HCT116 (cell line): Measurements from ENCODE around the gene CPZ. TPM values are rescaled to one million over a fixed set of nuclear protein-coding genes. Genes with fewer than 3 reads are reported as not detected.

Experiments
- ATAC-seq: fragments of 200-7000 bp; cut with Tn5 transposase; 2 replicates; pipeline ENCODE4 v1.9.1; 2020; ENCODE audit warnings: mild to moderate bottlenecking, moderate library complexity
- BruUV-seq: library from RNA; stranded (reverse); fragments of 400-500 nt; replicated peaks from 2 replicates; lab custom pipeline; 2021; lab: Mats Ljungman, UMichigan
- CTCF ChIA-PET: fragments of 300-600 bp; sonication (Branson Sonifier 250); formaldehyde crosslinking; loops from one replicate; lab custom pipeline; 2021; ENCODE audit warnings: antibody characterized with exemption; lab: Charles Lee
- POLR2A ChIA-PET: fragments of 300-600, 350-600 bp; sonication (Branson Sonifier 250); formaldehyde crosslinking; loops from one replicate; lab custom pipeline; 2021; ENCODE audit warnings: antibody characterized with exemption; lab: Charles Lee
- RAD21 ChIA-PET, 2 experiments: fragments of 300-600 bp; sonication (Branson Sonifier 250); formaldehyde crosslinking; loops; one replicate each; lab custom pipeline; 2023; ENCODE audit warnings: low total read pairs in 2 of 2; ENCODE audit not compliant: uncharacterized antibody in 2 of 2, unreplicated experiment in 2 of 2, low non-redundant PET in 1 of 2; lab: Charles Lee
- DNase-seq: peaks from one replicate; pipeline ENCODE4 v3.0.0-alpha.2; 2010; ENCODE audit warnings: low read depth, low spot score
- H2AFZ ChIP-seq: fragments of 200-600 bp; shearing (Covaris generic), sonication (generic); 2 replicates; pipeline ENCODE4 v1.6.1; 2017; ENCODE audit warnings: low read depth, mixed run types, mixed read lengths, antibody characterized with exemption, low read length; ENCODE audit not compliant: poor library complexity, severe bottlenecking
- H3K27ac ChIP-seq: 2 replicates; pipeline ENCODE4 v1.5.1; 2012; ENCODE audit warnings: low read depth, low read length
- H3K27me3 ChIP-seq: fragments of 200-600 bp; sonication (generic); 2 replicates; pipeline ENCODE4 v1.6.1; 2016; ENCODE audit warnings: mixed run types, low read length, mixed read lengths; ENCODE audit not compliant: insufficient read depth
- H3K36me3 ChIP-seq, 2 experiments: fragments of 200-500 bp in 1 of 2; fragments of 200-600 bp in 1 of 2; sonication (Bioruptor generic) in 1 of 2; sonication (generic) in 1 of 2; 2 replicates each; pipeline versions ENCODE4 v1.5.1 to v1.6.1; 2014 to 2016; ENCODE audit warnings: low read length in 2 of 2, inconsistent platforms in 1 of 2, mixed read lengths in 1 of 2, mixed run types in 1 of 2; ENCODE audit not compliant: insufficient read depth in 2 of 2, control insufficient read depth in 1 of 2
- H3K4me1 ChIP-seq, 2 experiments: fragments of 200-600 bp in 1 of 2; sonication (generic) in 1 of 2; 2 replicates each; pipeline versions ENCODE4 v1.5.1 to v1.6.1; 2012 to 2017; ENCODE audit warnings: low read length in 2 of 2, inconsistent platforms in 1 of 2, mild to moderate bottlenecking in 1 of 2, mixed read lengths in 1 of 2, mixed run types in 1 of 2, moderate library complexity in 1 of 2; ENCODE audit not compliant: insufficient read depth in 2 of 2, control insufficient read depth in 1 of 2
- H3K4me2 ChIP-seq: fragments of 200-600 bp; sonication (generic); 2 replicates; pipeline ENCODE4 v1.6.1; 2017; ENCODE audit warnings: mixed run types, low read length, mixed read lengths
- H3K4me3 ChIP-seq, 2 experiments: fragments of 200-600 bp in 1 of 2; sonication (generic) in 1 of 2; replicated peaks in 1 of 2; 2 replicates each; pipeline ENCODE4 v1.5.1; 2011 to 2016; ENCODE audit warnings: low read length in 2 of 2, control low read depth in 1 of 2, low read depth in 1 of 2, mild to moderate bottlenecking in 1 of 2, mixed read lengths in 1 of 2, mixed run types in 1 of 2
- H3K79me2 ChIP-seq: fragments of 200-600 bp; sonication (generic); 2 replicates; pipeline ENCODE4 v1.6.1; 2017; ENCODE audit warnings: mild to moderate bottlenecking, mixed run types, low read length, moderate library complexity, mixed read lengths; ENCODE audit not compliant: insufficient read depth
- H3K9ac ChIP-seq: fragments of 200-600 bp; sonication (generic); 2 replicates; pipeline ENCODE4 v1.6.1; 2016; ENCODE audit warnings: low read length, mixed read lengths
- H3K9me2 ChIP-seq: fragments of 200-600 bp; sonication (generic), shearing (Covaris generic); 2 replicates; pipeline ENCODE4 v1.6.1; 2017; ENCODE audit warnings: mixed run types, mild to moderate bottlenecking, moderate library complexity; ENCODE audit not compliant: insufficient read depth
- H3K9me3 ChIP-seq, 2 experiments: fragments of 200-500 bp in 1 of 2; fragments of 200-600 bp in 1 of 2; sonication (Bioruptor generic) in 1 of 2; sonication (generic) in 1 of 2; 2 replicates each; pipeline ENCODE4 v1.6.1; 2014 to 2017; ENCODE audit warnings: low read length in 2 of 2, mixed read lengths in 2 of 2, inconsistent platforms in 1 of 2, low read depth in 1 of 2, mild to moderate bottlenecking in 1 of 2, mixed run types in 1 of 2, moderate library complexity in 1 of 2; ENCODE audit not compliant: control insufficient read depth in 1 of 2, insufficient read depth in 1 of 2
- H4K20me1 ChIP-seq: fragments of 200-600 bp; sonication (generic), shearing (Covaris generic); 2 replicates; pipeline ENCODE4 v1.6.1; 2017; ENCODE audit warnings: mixed run types, mild to moderate bottlenecking, moderate library complexity; ENCODE audit not compliant: insufficient read depth
- ATF3 ChIP-seq: IDR thresholded peaks from 2 replicates; pipeline ENCODE4 v1.6.1; 2012
- EZH2 ChIP-seq: fragments of 200-600 bp; sonication (generic); IDR thresholded peaks from 2 replicates; pipeline ENCODE4 v1.6.1; 2017; ENCODE audit warnings: antibody characterized with exemption, mixed run types
- EZH2phosphoT487 ChIP-seq: fragments of 200-600 bp; IDR thresholded peaks from 2 replicates; pipeline ENCODE4 v1.6.1; 2018; ENCODE audit warnings: antibody characterized with exemption, borderline replicate concordance
- FOSL1 ChIP-seq: IDR thresholded peaks from 2 replicates; pipeline ENCODE4 v1.6.1; 2012; ENCODE audit warnings: low read depth
- RAD21 ChIP-seq: IDR thresholded peaks from 2 replicates; pipeline ENCODE4 v1.6.1; 2012; ENCODE audit warnings: low read depth, mild to moderate bottlenecking
- REST ChIP-seq: IDR thresholded peaks from 2 replicates; pipeline ENCODE4 v1.6.1; 2012; ENCODE audit warnings: low read depth
- SIN3A ChIP-seq: IDR thresholded peaks from 2 replicates; pipeline ENCODE4 v1.6.1; 2012; ENCODE audit warnings: low read depth
- SP1 ChIP-seq: IDR thresholded peaks from 2 replicates; pipeline ENCODE4 v1.6.1; 2012; ENCODE audit warnings: low read depth
- SRF ChIP-seq: IDR thresholded peaks from 2 replicates; pipeline ENCODE4 v1.6.1; 2012; ENCODE audit warnings: low read depth
- ZNF274 ChIP-seq: fragments of 200-500 bp; sonication (Bioruptor generic); IDR thresholded peaks from 2 replicates; pipeline ENCODE4 v1.6.1; 2014; ENCODE audit warnings: mild to moderate bottlenecking, low read depth, low read length, inconsistent platforms
- intact Hi-C: fragments of 100-400 bp; cut with micrococcal nuclease; formaldehyde crosslinking; loops from 2 replicates; pipeline ENCODE4 v1.10.0; 2022
- total RNA-seq: library from RNA; stranded (reverse); gene quantifications from one replicate; pipeline ENCODE4 v1.2.1, GENCODE V29; 2021; ENCODE audit not compliant: unreplicated experiment
- TF ChIP-seq, protein P1 (sequence below), 3 experiments: fragments of 200-600 bp in 1 of 3; sonication (generic) in 1 of 3; IDR thresholded peaks in 2 of 3; conservative IDR thresholded peaks in 1 of 3; 2 replicates each; pipeline ENCODE4 v1.5.1; 2012 to 2017; ENCODE audit warnings: low read depth in 2 of 3, low read length in 2 of 3, antibody characterized with exemption in 1 of 3, borderline replicate concordance in 1 of 3, control low read depth in 1 of 3, mild to moderate bottlenecking in 1 of 3, mixed read lengths in 1 of 3, mixed run types in 1 of 3, moderate library complexity in 1 of 3; ENCODE audit not compliant: insufficient read depth in 1 of 3

Gene CPZ
- total RNA-seq, 1 experiment from 2014 or later, result not detected

- Histone ChIP-seq H3K79me2 (no peaks in the 10 kb centered on the region), H3K4me2 (no peak overlapping the region), H3K27ac (no peak overlapping the region), H2AFZ (no peak overlapping the region), H3K36me3 (no peaks in the 10 kb centered on the region), H3K9me3 (no peaks in the 10 kb centered on the region), H3K4me3 (no peak overlapping the region), H3K9me2 (no peaks in the 10 kb centered on the region), H3K4me1 (peaks cover 11 to 20% of the 10 kb centered on the region in 2 experiments; a peak in 3 of 4 replicates), H3K27me3 (0 out of 2 replicates have a peak, but pooled peaks cover 5% of the 10 kb centered on the region), H4K20me1 (no peaks in the 10 kb centered on the region), H3K9ac (no peak overlapping the region)
- POLR2A ChIA-PET, result no interaction called here
- TF ChIP-seq SP1 (no peak), SIN3A (no peak), ZNF274 (no peak), REST (no peak), RAD21 (no peak), ATF3 (no peak), EZH2 (no peak), FOSL1 (no peak), EZH2phosphoT487 (no peak), SRF (no peak)
- TF ChIP-seq, protein P1, sequence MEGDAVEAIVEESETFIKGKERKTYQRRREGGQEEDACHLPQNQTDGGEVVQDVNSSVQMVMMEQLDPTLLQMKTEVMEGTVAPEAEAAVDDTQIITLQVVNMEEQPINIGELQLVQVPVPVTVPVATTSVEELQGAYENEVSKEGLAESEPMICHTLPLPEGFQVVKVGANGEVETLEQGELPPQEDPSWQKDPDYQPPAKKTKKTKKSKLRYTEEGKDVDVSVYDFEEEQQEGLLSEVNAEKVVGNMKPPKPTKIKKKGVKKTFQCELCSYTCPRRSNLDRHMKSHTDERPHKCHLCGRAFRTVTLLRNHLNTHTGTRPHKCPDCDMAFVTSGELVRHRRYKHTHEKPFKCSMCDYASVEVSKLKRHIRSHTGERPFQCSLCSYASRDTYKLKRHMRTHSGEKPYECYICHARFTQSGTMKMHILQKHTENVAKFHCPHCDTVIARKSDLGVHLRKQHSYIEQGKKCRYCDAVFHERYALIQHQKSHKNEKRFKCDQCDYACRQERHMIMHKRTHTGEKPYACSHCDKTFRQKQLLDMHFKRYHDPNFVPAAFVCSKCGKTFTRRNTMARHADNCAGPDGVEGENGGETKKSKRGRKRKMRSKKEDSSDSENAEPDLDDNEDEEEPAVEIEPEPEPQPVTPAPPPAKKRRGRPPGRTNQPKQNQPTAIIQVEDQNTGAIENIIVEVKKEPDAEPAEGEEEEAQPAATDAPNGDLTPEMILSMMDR (IDR thresholded peaks at IDR 0.05 in 2 of 3, conservative IDR thresholded peaks at IDR 0.05 in 1 of 3; ENCODE audit: borderline replicate concordance in 1 of 3, insufficient read depth in 1 of 3, low read depth in 2 of 3, low read length in 2 of 3), result no peak
- BruUV-seq, result no TSS peak
- DNase-seq, result no peak
- ATAC-seq, result no peak
- CTCF ChIA-PET, result interaction anchor here (0.8 to 1.6 kb wide), 4 partner anchors 9 to 353 kb away, joined by 3 to 5 read pairs (median 4); no protein-coding TSS in a partner anchor
- intact Hi-C loops, result loop anchor here (5.0 to 10.0 kb wide), 2 partner anchors 322 to 351 kb away; no protein-coding TSS in a partner anchor
- RAD21 ChIA-PET, result no interaction called here
Measured at GRCh38 chr4:8595237-8596087, 2.9 kb downstream of the CPZ start.
